Stimulated activated CD8-positive, alpha-beta memory T cell treated with anti-CD3 and anti-CD28 coated beads, Interleukin-15, amount 100 ng/mL, for 24 hours (primary cell): ENCODE results near the gene FRY.

Source experiments
- DNase-seq: peaks from one replicate; pipeline ENCODE4 v3.0.0-alpha.2; 2020; ENCODE audit warnings: low read depth

The FRY gene

DNA sequence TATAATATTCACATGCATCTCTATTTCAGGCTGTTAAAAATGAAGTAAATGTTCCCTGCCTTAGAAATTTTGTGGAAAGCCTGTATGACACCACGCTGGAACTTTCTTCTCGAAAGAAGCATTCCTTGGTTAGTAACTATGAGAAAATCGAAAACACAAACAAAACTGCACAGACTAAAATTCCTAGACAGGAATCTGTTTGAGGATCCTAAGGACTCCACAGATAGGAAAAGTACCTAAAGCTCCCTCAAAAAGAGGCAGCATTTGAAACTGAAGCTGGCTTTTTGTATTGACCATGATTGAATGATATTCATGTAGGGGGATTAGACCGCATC is 103.4 kb downstream of the FRY start:
- no peak for DNase-seq

DNA sequence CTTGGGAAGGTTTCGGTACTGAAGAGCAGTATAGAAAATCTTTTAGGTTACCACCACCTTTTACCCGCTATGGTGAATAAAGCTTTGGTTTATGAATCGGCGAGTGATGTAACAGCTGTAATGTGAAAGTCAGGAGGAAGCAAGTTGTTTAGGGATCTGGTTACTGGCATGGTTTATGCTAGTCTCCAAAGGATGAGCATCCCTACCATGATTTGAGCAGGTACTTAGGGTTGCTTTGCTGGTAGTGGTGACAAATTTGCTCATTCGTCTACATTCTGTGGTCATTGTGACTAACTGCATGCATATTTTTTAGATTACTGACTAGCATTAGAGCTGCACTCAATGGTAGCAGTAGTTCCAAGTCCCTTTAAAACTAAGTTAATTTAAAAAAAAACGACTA is 104.1 kb downstream of the FRY start:
- no peak for DNase-seq

GRCh38 chr13:32136061-32136460 is 104.5 kb downstream of the FRY start:
- DNase-seq, result no peak

- DNase-seq, result no peak
Observed at GRCh38 chr13:32136716-32137115, 105.1 kb downstream of the FRY start.

- DNase-seq, result no peak
Observed at GRCh38 chr13:32139251-32139650, 107.7 kb downstream of the FRY start.

DNA sequence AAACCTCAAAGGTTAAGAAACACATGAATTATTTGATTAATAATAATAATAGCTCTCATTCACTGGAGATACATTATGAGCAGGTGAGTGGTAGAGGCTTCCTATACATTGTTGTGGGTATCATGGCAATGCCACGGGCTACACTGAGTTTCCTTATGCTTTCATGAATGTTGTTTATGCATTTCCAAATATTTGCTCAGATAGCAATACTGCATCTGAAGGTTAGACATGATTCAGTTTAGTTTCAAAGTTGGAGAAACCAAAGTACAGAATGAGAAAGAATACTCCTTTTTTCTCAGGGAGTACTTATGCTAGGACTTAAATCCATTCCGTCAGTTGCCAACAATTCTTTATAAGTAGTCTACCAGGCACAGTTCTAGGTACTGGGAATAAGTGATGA is 108.5 kb downstream of the FRY start:
- DNase-seq, result no peak

GRCh38 chr13:32141462-32141861 is 109.9 kb downstream of the FRY start:
- no peak for DNase-seq

- no peak for DNase-seq
Observed at GRCh38 chr13:32142115-32142514, 110.5 kb downstream of the FRY start.

DNA sequence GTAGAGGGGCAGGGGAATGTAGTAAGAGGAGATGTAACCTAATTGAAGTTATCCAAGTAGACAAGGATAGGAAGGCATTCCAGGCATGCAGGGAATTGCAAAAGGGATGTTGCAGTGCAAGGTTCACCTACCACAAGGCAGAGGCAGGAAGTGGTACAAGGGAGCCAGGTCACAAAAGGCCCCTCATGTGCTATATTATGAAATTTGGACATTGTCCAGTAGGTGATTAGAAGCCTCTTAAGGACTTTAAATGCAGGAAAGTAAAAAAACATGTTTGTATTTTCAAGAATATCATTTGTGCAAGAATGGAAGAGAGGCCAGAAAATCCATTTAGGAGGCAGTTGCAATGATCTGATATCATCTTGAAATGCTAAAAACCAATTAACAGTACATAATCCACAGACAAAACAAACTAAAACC is 111.4 kb downstream of the FRY start:
- DNase-seq, result no peak

DNA sequence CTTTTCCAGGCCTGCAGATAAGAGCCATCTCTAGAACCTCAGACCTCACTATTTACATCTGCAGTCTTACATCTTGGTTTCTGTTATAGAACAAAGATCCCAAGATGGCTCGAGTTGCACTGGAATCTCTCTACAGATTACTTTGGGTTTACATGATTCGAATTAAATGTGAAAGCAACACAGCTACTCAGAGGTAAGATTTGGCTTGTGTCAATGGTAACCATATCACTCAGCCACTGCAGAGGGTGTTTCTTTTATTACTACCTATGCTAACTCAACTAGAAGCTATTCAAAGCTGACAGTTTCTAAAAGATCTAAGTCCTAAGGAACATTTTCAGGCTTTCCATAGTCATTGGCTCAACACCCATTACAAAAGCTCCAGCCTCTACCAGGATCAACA is 115.6 kb downstream of the FRY start:
- no peak for DNase-seq

GRCh38 chr13:32147976-32148375 is 116.4 kb downstream of the FRY start:
- DNase-seq, result no peak

DNA sequence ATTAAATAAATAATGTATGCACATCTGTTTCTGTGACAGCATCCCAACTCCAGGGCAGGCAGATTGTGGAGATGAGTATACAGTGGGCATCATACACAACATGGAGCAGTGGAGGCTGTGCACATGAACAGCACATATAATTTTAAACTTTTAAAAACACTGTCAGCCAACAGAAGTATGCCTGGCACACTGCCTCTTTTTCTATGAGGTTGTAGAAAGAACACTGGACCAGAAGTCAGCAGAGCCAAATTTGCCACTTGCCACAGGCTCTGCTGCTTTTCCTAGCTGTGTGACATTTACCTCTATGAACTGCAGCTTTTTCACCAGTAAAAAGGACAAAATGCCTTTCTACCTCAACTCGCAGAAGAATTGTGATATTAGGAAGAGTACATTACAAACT is 118.7 kb downstream of the FRY start:
- DNase-seq, result no peak

GRCh38 chr13:32150794-32151193 is 119.2 kb downstream of the FRY start:
- no peak for DNase-seq

DNA sequence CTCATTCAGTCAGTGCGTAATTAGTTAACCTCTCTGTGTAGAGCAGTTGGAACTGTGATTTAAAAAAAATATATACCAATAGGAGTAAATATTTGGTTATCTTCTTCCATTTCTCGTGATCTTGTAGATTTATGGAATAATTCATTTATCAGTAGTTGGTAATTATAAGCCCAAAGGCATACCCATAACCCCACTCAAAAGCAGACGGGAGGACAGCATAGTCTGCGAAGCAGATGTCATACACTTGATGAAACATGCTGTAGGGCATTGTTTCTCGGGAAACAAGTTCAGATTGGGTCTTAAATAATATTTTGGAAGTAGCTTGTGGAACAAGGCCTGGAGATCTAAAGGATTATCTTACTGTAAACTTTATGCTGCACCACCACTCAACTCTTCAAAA is 119.7 kb downstream of the FRY start:
- DNase-seq, result no peak

DNA sequence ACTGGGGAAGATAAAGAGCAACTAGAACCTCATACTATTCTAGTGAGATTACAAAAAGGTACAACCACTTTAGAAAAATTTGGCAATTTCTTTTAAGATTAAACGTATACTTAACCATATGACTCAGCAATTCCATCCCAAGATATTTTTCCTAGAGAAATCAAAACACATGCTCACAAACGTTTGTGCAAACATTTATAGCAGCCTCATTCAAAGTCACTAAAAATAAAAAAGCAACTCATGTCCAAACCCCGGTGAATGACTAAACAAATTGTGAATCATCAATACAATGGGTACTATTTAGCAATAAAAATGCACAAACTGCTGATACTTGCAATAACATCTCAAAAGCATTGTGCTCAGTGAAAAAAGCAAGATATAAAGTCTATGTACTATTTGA is 121.5 kb downstream of the FRY start:
- DNase-seq, result no peak

- no peak for DNase-seq
Observed at GRCh38 chr13:32159137-32159869, 127.7 kb downstream of the FRY start.

- DNase-seq, result no peak
Observed at GRCh38 chr13:32162395-32163005, 130.9 kb downstream of the FRY start.

- DNase-seq, result no peak
Observed at GRCh38 chr13:32164622-32165268, 133.2 kb downstream of the FRY start.

- no peak for DNase-seq
Observed at GRCh38 chr13:32165796-32166195, 134.2 kb downstream of the FRY start.

- no peak for DNase-seq
Observed at GRCh38 chr13:32168131-32168530, 136.6 kb downstream of the FRY start.

- no peak for DNase-seq
Observed at GRCh38 chr13:32170841-32171240, 139.3 kb downstream of the FRY start.

DNA sequence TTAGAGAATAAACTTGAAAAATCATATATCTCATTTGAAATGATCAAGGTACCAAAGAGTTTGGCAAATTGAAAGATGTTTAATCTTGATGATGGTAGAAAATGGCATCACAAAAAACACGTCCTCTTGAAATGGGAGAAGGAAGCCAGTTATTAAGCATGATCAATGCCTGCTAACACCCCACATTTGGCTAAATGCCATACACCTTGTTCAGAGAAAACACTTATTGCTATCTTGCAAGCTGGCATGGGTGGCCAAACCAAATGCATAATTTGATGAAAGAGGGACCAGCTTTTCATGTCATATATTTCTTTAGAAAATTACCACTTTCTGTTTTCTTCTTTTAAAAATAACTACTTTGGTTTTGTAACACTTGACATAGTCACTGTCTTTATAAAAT is 142.3 kb downstream of the FRY start:
- no peak for DNase-seq

DNA sequence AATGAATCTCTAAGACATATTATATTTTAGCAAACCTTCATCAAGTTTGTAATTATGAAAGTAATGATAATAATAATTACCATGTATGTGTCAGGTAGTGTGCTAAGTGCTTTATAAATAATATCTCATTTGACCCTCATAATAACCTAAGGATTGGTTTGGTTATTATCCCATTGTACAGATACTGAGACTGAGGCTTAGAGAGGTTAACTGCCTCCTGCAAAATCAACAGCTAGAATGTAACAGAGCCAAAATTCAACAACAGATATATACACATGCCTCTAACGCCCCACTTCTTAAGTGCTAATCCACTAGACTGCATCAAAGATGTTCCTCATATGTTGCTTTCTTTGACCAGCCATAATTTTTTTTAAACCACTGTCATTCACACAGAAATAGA is 142.8 kb downstream of the FRY start:
- DNase-seq, result no peak

DNA sequence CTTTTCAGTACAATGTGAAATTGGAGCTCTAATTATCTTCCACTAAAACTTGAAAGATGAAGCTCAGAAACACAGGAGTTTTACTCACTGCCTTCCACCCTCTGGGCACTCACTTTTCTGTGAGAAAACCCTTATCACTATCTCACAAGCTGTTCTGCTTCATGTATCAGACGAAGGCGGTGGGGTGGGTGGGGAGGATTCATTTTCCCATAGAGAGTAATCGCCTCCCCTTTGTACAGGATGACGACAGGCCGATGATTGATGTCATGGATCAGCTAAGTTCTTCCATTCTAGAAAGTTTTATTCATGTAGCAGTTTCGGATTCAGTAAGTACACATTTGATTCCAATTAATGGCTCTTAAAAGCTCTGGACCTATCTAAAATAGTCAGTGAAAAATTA is 143.7 kb downstream of the FRY start:
- DNase-seq, result no peak
